Kidney tubule cell (primary cell): ENCODE data around the gene SERBP1.
"Not testable (repeated sequence)": the region's sequence is repeated elsewhere in the genome, so short reads cannot be mapped to it uniquely, and the experiment has no call there.

Source experiments
- DNase-seq: peaks from one replicate; pipeline ENCODE4 v3.0.0-alpha.2; 2018; ENCODE audit warnings: low spot score

SERBP1 gene

GRCh38 chr1:67430358-67431155 is at the start of gene SERBP1:
TSS of gene SERBP1 (minus strand) at chr1:67430402. CDS start at chr1:67430300, 102 bp downstream.
- DNase-seq, result peak; percentile 98

GRCh38 chr1:67479146-67479891 is 49.1 kb upstream of the SERBP1 start:
- DNase-seq, result peak; percentile 43

GRCh38 chr1:67476906-67477305 is 46.7 kb upstream of the SERBP1 start:
- no peak for DNase-seq

GRCh38 chr1:67476006-67476482 is 45.8 kb upstream of the SERBP1 start:
- no peak for DNase-seq

- no peak for DNase-seq
These were observed 41.9 kb upstream of the SERBP1 start for GRCh38 chr1:67472056-67472455.

- no peak for DNase-seq
These were observed 39.2 kb upstream of the SERBP1 start for GRCh38 chr1:67469431-67469830.

GRCh38 chr1:67468066-67468718 is 38.0 kb upstream of the SERBP1 start:
- peak; percentile 34 for DNase-seq

GRCh38 chr1:67465375-67465774 is 35.2 kb upstream of the SERBP1 start:
- DNase-seq, result no peak

GRCh38 chr1:67464746-67465145 is 34.5 kb upstream of the SERBP1 start:
- DNase-seq, result no peak

- DNase-seq, result no peak
These were observed 33.9 kb upstream of the SERBP1 start for GRCh38 chr1:67464058-67464457.

- DNase-seq, result no peak
These were observed 33.2 kb upstream of the SERBP1 start for GRCh38 chr1:67463298-67463955.

- peak; percentile 41 for DNase-seq
These were observed 30.7 kb upstream of the SERBP1 start for GRCh38 chr1:67460676-67461500.

- DNase-seq, result peak; percentile 35
These were observed 28.9 kb upstream of the SERBP1 start for GRCh38 chr1:67459068-67459467.

- no peak for DNase-seq
These were observed 28.5 kb upstream of the SERBP1 start for GRCh38 chr1:67458663-67459062.

GRCh38 chr1:67457247-67457646 is 27.0 kb upstream of the SERBP1 start:
- no peak for DNase-seq

GRCh38 chr1:67451815-67452214 is 21.6 kb upstream of the SERBP1 start:
- DNase-seq, result no peak

GRCh38 chr1:67451356-67451755 is 21.2 kb upstream of the SERBP1 start:
- DNase-seq, result no peak

GRCh38 chr1:67446893-67447292 is 16.7 kb upstream of the SERBP1 start:
- no peak for DNase-seq

GRCh38 chr1:67446014-67446413 is 15.8 kb upstream of the SERBP1 start:
- DNase-seq, result not testable (repeated sequence)

- DNase-seq, result no peak
These were observed 11.6 kb upstream of the SERBP1 start for GRCh38 chr1:67441739-67442281.

GRCh38 chr1:67441183-67441582 is 11.0 kb upstream of the SERBP1 start:
- DNase-seq, result peak; percentile 36
